ENCODE measurements around the gene HIC2.
"Not testable (repeated sequence)": the region's sequence is repeated elsewhere in the genome, so short reads cannot be mapped to it uniquely, and the experiment has no call there.

Gene HIC2

GRCh38 chr22:21451545-21452520 is 34.7 kb downstream of the HIC2 start:
- no peak for DNase-seq

GRCh38 chr22:21452666-21453065 is 35.5 kb downstream of the HIC2 start:
- not testable (repeated sequence) for DNase-seq

DNA sequence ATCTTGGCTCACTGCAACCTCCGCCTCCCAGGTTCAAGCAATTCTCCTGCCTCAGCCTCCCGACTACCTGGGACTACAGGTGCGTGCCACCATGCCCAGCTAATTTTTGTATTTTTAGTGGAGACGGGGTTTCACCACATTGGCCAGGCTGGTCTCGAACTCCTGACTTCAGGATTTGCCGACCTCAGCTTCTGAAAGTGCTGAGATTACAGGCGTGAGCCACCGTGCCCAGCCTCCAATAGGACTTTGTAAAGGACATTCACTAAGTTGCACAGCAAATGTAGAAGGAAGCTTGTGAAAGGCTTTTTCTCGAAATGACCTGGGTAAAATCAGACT is 37.8 kb downstream of the HIC2 start:
- DNase-seq: not testable (repeated sequence)

- no peak for DNase-seq
Measured at GRCh38 chr22:21455334-21456089, 38.3 kb downstream of the HIC2 start.

- no peak for DNase-seq
Measured at GRCh38 chr22:21457023-21457787, 40.0 kb downstream of the HIC2 start.

DNA sequence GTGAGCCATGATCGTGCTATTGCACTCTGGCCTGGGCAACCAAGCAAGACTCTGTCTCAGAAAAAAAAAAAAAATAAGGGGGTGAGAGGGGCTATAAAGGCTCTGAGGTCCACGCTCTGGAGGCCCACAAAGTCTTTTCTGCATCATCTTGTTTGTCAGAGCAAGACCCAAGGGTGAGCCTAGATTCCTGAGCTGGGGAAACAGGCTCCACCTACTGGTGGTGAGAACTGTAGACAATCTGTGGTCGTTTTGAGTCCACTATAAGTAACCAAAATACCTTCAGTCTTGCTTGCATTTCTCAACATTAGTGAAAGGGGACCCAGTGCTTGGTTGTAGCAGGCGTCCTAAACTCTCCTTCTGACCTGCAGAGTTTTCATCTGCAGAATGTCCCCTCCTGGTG is 45.5 kb downstream of the HIC2 start:
- DNase-seq: not testable (repeated sequence)

DNA sequence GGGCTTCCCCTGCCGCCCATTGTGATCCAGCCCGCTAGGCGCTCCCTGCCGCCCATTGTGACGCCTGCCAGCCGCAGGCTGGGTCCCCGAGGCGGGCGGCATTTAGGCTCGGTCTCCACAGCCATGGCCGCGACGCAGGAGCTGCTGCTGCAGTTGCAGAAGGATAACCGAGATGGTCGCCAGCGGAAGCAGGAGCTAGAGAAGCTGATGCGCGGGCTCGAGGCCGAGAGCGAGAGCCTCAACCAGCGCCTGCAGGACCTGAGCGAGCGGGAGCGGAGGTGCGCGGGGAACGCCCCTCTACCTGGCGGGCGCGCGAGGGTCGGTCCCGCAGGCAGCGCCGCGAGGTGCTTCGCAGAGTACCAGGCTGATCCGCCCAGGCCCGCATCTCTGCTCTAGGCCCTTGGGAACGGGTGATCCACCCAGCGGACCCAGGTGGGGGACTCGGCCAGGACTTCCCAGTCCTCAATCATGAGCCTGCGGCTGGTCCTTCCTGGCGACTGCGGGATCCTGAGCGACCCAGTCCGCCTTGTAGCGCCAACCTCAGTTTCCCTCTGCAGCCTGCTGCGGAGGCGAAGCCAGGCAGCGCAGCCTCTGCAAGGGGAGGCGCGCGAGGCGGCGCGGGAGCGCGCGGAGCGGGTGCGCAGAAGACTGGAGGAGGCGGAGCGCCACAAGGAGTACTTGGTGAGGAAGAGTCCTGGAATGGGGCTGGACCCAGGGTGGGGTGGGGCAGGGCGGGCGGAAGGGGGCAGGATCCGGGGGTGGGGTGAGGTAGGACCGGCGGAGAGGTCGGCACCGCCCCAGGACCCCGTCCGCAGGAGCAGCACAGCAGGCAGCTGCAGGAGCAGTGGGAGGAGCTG is 50.4 kb downstream of the HIC2 start, which contains the start of gene TMEM191C:
TMEM191C (plus strand) TSS at position 51 of the 857 bp plus-strand sequence; CDS start at position 124, 73 bp downstream.
- DNase-seq: not testable (repeated sequence)

DNA sequence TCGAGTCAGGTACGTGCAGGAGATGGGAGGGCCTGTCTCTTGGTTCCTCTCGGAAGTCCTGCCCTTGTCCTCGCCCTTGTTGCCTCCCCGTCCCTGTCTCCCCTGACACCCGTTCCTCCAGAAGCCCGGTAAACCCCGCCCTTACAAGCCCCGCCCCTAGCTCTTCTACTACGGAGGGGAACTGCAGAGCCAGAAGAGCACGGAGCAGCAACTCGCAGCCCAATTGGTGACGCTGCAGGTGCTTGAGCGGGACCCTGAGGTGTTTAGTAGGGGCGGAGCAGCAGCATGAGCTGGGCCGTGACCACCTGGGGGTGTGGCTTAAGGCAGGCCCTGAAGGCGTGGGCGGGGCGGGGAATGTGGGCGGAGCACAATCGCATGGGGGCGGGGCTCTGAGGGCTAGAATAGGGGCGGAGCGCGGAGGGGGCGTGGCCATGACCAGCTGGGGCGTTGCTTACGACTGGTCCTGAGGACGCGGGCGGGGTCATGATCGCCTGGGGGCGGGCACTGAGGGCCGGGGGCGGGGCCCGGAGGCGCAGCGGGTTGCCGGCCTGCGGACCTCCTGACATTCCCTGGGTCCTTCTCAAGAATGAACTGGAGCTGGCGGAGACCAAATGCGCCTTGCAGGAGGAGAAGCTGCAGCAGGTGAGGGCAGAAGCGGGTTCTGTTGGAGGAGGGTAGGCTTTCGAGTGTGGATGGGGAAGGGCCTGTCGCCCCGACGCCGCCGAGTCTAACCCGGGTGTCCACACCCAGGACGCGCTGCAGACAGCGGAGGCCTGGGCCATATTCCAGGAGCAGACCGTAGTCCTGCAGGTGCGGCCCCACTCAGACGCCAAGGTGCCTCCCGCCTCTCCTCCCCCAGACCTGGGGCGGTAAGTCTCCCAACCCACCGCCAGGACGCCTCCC is 51.3 kb downstream of the HIC2 start:
- DNase-seq: not testable (repeated sequence)

- DNase-seq: not testable (repeated sequence)
Measured at GRCh38 chr22:21469097-21469994, 52.2 kb downstream of the HIC2 start.

DNA sequence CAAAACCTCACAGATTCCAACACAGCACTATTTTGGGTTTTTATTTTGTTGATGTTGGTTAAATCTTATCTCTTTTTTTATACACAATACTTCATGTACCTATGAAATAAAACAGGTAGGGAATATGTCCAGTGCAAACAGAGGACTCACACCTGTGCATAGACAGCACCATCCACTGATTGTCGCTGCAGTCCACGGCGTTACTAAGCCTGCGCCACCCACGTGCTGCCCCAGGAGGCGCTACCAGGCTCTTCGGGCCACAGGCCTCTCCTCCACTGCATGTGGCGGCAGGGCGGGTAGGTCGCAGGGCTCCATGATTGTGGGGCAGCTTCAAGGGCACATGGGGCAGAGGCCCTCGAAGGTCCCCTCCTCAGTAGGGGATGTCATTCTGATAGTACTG is 55.8 kb downstream of the HIC2 start:
- DNase-seq: not testable (repeated sequence)

DNA sequence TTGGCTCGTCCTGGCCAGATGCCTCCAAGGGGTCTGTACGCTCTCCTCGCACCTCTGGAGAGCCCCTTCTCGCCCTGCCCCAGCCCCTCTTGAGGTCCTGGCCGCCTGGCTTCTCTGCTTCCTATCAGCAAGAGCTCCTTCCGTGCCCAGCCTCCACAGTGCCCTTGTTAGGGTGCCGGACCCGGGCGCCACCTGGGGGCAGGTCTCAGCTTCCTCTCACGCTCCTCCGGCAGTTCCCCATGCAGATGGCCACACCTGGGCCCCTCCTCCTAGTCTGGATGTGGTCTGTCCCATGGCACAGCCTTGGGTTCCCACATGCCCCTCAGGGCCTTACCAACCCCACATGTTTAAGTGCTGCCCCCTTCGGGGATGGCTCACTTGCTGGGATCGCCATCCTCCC is 56.5 kb downstream of the HIC2 start:
- not testable (repeated sequence) for DNase-seq

DNA sequence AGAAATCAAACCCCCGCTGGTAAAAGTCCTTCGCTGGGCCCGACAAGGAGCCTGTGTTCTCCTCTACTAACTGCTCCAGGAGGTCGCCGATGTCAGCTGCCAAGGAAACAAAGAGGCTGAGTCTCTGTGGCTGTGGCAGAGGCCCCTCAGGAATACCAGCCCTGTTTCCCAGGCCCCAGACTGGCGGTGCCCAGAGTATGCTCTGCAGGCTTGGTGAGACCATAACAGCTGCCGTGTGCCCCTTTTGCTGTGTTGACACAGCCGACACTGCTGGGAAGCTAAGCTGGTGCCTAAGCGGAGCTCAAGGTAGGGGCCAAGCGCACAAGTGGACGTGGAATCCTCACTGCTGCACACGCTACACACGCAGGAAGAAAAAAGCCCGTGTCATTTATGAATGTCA is 66.9 kb downstream of the HIC2 start:
- not testable (repeated sequence) for DNase-seq

- not testable (repeated sequence) for DNase-seq
Measured at GRCh38 chr22:21487723-21488122, 70.6 kb downstream of the HIC2 start.

GRCh38 chr22:21489149-21489680 is 72.0 kb downstream of the HIC2 start:
- DNase-seq: not testable (repeated sequence)

DNA sequence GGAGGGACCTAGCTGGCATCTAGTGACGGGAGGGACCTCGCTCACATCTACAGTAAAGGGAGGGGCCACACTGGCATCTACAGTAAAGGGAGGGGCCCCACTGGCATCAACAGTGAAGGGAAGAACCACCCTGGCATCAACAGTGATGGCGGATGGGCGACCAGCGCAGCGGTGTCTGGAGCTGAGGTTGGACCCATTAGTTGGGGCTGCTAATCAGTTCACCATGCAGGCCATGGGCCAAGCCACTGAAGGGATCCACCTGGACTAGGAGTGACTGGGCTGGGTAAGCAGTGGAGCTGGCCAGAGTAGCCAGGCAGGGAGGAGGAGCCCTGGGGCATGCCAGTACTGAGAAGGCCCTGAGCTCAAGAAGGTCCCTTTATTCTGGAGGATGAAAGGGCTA is 73.4 kb downstream of the HIC2 start:
- not testable (repeated sequence) for DNase-seq

DNA sequence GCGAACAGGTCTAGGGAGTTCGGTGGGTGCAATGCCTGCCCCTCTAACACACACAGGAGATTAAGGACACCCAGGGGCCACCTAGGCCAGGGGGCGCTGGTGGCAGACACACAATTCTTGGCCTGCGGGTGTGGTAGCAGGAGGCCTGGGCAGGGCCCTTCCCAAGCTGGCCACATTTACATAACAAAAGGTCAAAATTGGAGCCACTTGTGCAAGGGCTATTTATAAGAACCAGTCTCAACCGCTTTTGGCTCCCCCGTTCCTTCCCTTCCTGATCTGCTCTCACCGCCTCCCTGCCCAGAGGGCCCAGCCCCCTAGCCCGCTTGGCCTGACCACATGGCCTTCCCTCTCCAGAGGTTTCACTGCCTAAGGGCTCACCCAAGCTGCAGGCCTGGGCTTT is 75.1 kb downstream of the HIC2 start:
- not testable (repeated sequence) for DNase-seq

GRCh38 chr22:21493789-21494782 is 76.9 kb downstream of the HIC2 start:
- DNase-seq: not testable (repeated sequence)

DNA sequence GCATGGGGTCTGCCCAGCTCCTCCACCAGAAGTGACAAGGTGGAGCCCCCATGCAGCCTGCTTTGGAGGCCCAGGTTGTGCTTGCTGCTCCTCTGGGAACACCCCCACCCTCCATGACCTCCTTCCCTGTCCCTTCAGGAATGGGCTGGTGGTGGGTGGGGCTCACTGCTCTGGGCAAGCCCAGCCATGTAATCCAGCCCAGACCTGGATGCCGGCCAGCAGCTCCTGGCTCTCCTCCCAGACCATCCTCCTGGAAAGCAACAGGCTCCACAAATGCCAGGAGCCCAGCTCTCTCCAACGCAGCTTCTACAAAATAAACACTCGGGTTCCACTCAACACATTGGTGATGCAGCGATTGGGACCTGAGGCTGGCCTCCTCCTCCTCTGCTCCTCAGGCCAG is 80.8 kb downstream of the HIC2 start:
- not testable (repeated sequence) for DNase-seq

All from activated naive CD4-positive, alpha-beta T cell (primary cell).